GM12875 (cell line): ENCODE data around the gene LGALS7.
A peak's percentile ranks its signal among the peaks of the same experiment; 100 is the strongest.
"Not testable (repeated sequence)": the region's sequence is repeated elsewhere in the genome, so short reads cannot be mapped to it uniquely, and the experiment has no call there.

Experiments
- H3K4me3 ChIP-seq: one replicate; pipeline ENCODE4 v1.5.1; 2011; ENCODE audit warnings: low read depth, low read length, control low read depth
- CTCF ChIP-seq: IDR thresholded peaks from 2 replicates; pipeline ENCODE4 v1.5.1; 2011; ENCODE audit warnings: low read depth, mild to moderate bottlenecking, control low read depth, inconsistent platforms, low read length, moderate library complexity, borderline replicate concordance; ENCODE audit not compliant: insufficient read depth

LGALS7 gene

GRCh38 chr19:38795549-38795948 is 22.2 kb upstream of the LGALS7 start:
- no peak overlapping the region for H3K4me3 ChIP-seq
- TF ChIP-seq CTCF, result no peak

- TF ChIP-seq CTCF, result no peak
- no peak overlapping the region for H3K4me3 ChIP-seq
Measured at GRCh38 chr19:38793671-38794070, 20.4 kb upstream of the LGALS7 start.

DNA sequence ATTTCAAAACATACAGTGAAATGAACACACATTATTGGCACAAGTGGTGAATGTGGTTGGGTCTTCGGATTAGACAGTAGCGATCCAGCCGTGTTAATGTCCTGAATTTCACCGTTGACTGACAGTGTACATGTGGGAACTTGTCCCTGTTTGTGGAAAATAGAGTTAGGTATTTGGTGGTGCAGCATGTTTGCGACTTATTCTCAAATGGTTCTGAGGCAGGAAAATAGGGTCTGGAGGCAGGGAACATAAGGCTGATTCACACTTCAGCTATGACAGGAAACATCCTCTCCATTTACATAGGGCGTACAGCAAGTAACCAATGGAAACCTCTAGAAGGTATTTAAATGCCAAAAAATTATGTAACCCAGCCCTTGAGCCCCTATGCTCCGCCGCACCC is 19.9 kb upstream of the LGALS7 start:
- H3K4me3 ChIP-seq, result no peak overlapping the region
- no peak for TF ChIP-seq CTCF

DNA sequence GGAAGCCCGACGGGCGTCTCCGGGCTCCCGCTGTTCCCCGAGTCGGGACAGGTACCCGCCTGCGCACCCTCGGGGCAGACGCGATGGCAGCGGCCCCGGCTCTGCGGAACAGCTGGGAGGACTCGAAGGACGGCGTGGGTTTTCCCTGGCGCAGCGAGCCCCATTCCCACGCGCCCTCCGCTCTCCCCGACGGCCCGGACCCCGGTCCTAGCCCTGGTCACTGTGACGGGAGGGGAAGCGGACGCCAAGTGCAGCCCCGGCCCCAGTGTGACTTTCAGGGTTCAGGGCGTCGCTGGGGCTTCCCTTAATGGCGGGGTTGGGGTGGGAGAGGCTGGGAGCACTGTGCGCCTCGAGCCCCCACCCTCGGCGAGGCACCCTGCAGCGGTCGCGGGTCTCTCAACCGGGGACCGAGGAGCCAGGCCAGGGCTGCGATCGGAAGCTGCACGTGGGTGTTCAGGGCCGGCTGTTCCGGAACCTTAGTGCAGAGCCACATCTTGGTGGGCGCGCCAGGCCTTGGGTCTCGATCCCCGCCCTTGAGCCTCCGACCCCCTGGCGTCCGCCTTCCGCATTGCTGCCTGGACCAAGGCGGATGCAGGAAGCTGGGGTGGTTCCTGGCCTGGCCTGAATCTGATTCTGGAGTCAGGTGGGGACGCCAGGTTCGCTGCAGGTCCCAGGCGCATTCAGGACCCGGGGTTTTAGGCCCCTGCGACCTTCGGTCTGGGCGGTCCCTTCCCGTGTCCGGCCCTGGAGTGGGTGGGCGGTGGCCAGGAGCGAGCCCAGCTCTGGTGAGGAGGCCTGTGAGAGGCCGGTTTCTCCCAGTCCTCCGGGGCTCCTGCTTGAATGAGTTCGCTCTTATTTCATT is 19.2 kb upstream of the LGALS7 start:
- H3K4me3 ChIP-seq, result no peak overlapping the region
- TF ChIP-seq CTCF, result peak; percentile 38; the same call in 1 of the 2 replicates

- H3K4me3 ChIP-seq, result not testable (repeated sequence)
Measured at GRCh38 chr19:38791451-38792064, 18.2 kb upstream of the LGALS7 start.

DNA sequence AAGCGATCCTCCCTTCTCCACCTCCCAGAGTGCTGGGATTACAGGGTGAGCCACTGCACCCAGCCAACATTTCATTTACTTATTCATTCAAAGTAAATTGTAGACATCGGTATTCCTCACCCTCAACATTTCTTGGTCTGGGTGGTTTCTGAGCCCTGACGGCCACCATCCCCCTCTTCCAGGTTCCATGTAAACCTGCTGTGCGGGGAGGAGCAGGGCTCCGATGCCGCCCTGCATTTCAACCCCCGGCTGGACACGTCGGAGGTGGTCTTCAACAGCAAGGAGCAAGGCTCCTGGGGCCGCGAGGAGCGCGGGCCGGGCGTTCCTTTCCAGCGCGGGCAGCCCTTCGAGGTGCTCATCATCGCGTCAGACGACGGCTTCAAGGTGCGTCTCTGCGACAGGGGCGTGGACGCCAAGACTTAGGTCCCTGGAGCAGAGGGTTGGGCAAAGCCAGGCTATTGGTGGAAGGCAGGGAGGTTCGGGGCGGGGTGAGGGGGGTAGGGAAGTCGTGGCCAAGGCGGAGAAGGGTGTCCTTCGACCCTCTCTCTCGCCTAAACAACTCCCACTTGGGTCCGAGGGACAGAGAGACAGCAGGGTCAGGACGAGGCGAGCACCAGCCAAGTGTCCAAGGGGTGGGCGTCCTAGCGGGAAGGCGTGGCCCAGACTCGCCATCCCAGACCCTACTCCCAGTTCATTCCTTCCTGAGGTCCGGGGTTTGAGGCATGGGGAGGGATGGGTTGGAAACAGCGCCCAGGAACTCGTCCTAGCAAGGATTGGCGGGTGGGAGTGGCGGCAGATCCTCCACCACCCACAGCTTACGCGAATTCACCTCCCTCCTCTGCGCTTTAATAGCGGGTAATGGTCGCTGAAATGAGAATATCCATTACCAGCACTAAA is 17.4 kb upstream of the LGALS7 start:
- H3K4me3 ChIP-seq, result not testable (repeated sequence)

DNA sequence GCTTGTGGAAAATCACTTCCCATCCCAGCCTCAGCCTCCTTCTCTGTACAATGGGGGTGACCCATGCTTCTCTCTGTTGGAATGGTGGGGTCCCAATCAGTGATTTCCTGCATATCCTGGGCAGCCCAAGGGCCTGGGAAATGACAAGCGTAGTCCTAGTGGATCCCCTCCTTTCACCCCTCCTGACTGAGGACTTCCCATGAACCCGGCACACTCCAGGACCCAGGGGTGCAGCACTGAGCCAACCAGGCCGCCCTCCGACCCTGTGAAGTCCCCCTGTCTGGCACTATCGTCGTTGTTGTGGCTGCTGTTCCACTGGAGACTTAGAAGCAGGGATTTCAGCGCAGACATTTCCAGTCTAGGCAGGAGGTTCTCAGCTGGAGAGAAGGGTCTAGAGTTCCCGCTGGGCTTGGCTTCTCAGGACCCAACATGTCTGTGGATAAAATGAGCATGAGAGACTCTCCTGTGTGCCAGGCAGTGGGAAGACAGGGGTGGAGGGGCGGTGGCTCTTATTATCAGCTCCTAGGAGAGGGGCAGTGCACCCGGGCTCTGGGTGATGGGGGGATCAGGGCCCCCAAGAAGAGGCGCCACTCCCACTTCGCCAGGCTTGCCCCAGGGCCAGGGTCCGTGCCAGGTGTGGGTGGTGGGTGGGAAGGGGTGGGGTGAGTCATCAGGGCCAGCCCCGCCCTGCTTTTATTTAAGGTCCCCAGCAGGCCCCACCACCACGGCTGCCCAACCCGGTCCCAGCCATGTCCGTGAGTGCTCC is 15.3 kb upstream of the LGALS7 start, which contains the start of gene LGALS7B:
Gene LGALS7B, plus strand, starts transcription at position 723 of the 766 bp plus-strand sequence. Its CDS starts 27 bp downstream, at position 750.
- H3K4me3 ChIP-seq, result no peak within 1 kb of the TSS
- TF ChIP-seq CTCF, result no peak
